Ishikawa (cell line): Measurements from ENCODE around the gene MAML2.

Experiments
- CEBPB ChIP-seq: IDR thresholded peaks from 2 replicates; pipeline ENCODE4 v1.6.1; 2012
- CREB1 ChIP-seq: IDR thresholded peaks from 2 replicates; pipeline ENCODE4 v1.6.1; 2012; ENCODE audit warnings: low read depth
- EGR1 ChIP-seq: IDR thresholded peaks from 2 replicates; pipeline ENCODE4 v1.6.1; 2012
- EP300 ChIP-seq: IDR thresholded peaks from 2 replicates; pipeline ENCODE4 v1.6.1; 2012; ENCODE audit warnings: borderline replicate concordance
- FOXM1 ChIP-seq: IDR thresholded peaks from 2 replicates; pipeline ENCODE4 v1.6.1; 2012; ENCODE audit warnings: low read depth, borderline replicate concordance
- MAX ChIP-seq: IDR thresholded peaks from 2 replicates; pipeline ENCODE4 v1.6.1; 2012
- NFIC ChIP-seq: IDR thresholded peaks from 2 replicates; pipeline ENCODE4 v1.6.1; 2012
- RAD21 ChIP-seq: IDR thresholded peaks from 2 replicates; pipeline ENCODE4 v1.6.1; 2012; ENCODE audit warnings: low read depth
- REST ChIP-seq: IDR thresholded peaks from 2 replicates; pipeline ENCODE4 v1.6.1; 2012; ENCODE audit warnings: low read depth, mild to moderate bottlenecking
- TAF1 ChIP-seq: IDR thresholded peaks from 2 replicates; pipeline ENCODE4 v1.6.1; 2012; ENCODE audit warnings: low read depth, mild to moderate bottlenecking
- TCF12 ChIP-seq: IDR thresholded peaks from 2 replicates; pipeline ENCODE4 v1.6.1; 2012; ENCODE audit warnings: low read depth
- TEAD4 ChIP-seq: IDR thresholded peaks from 2 replicates; pipeline ENCODE4 v1.6.1; 2012
- USF1 ChIP-seq: IDR thresholded peaks from 2 replicates; pipeline ENCODE4 v1.6.1; 2012
- YY1 ChIP-seq: IDR thresholded peaks from 2 replicates; pipeline ENCODE4 v1.6.1; 2012; ENCODE audit warnings: low read depth
- ZBTB7A ChIP-seq: IDR thresholded peaks from 2 replicates; pipeline ENCODE4 v1.6.1; 2012; ENCODE audit warnings: low read depth

MAML2 gene

GRCh38 chr11:95993438-95994298 lies 349.3 kb downstream of the MAML2 start:
- TF ChIP-seq USF1 (0 out of 2 replicates have a peak, but pooled peaks have one; percentile 17), YY1 (no peak)

GRCh38 chr11:95991545-95991944 lies 351.4 kb downstream of the MAML2 start:
- TF ChIP-seq USF1 (no peak), REST (no peak), MAX (no peak), CEBPB (no peak), TAF1 (no peak)

GRCh38 chr11:95991101-95991500 lies 351.9 kb downstream of the MAML2 start:
- TF ChIP-seq USF1 (no peak), TAF1 (no peak), CREB1 (no peak), REST (no peak), EGR1 (no peak), NFIC (peak; percentile 47; the same call in 1 of the 2 replicates), ZBTB7A (peak; percentile 42; the same call in 1 of the 2 replicates), RAD21 (peak; percentile 14; the same call in 1 of the 2 replicates), MAX (peak; percentile 58; the same call in 1 of the 2 replicates), FOXM1 (peak; percentile 65; the same call in 1 of the 2 replicates), TCF12 (peak; percentile 79), YY1 (0 out of 2 replicates have a peak, but pooled peaks have one; percentile 31), EP300 (peak; percentile 73), TEAD4 (peak; percentile 98), CEBPB (no peak)

- TF ChIP-seq YY1 (no peak), USF1 (no peak), ZBTB7A (no peak), NFIC (no peak), TAF1 (no peak), CREB1 (no peak), EGR1 (no peak), MAX (no peak), CEBPB (no peak), RAD21 (no peak), REST (no peak)
Observed at GRCh38 chr11:95989780-95990179, 353.2 kb downstream of the MAML2 start.
